Hepatocyte (in vitro differentiated cells): Measurements from ENCODE around the gene GNPAT.

Source experiments
- CTCF ChIP-seq: fragments of 200-600 bp; sonication (generic); IDR thresholded peaks from 2 replicates; pipeline ENCODE4 v1.5.1; 2016; ENCODE audit warnings: antibody characterized with exemption, mild to moderate bottlenecking; ENCODE audit not compliant: poor library complexity
- EZH2 ChIP-seq: fragments of 200-600 bp; sonication (generic); IDR thresholded peaks from 2 replicates; pipeline ENCODE4 v1.6.1; 2016; ENCODE audit warnings: antibody characterized with exemption, mild to moderate bottlenecking, borderline replicate concordance

GRCh38 chr1:231324660-231325059 lies 83.6 kb downstream of the GNPAT start:
- no peak for TF ChIP-seq EZH2
- no peak for TF ChIP-seq CTCF
